GM19035 (cell line): ENCODE data around the gene SCIMP.
"Not testable (repeated sequence)": the region's sequence is repeated elsewhere in the genome, so short reads cannot be mapped to it uniquely, and the experiment has no call there.

Experiments
- ATAC-seq: cut with Tn5 transposase; IDR thresholded peaks from one replicate; pipeline ENCODE4 v1.9.1; 2021; ENCODE audit not compliant: unreplicated experiment

SCIMP gene

GRCh38 chr17:5234645-5235576 is at the start of gene SCIMP:
TSS of gene SCIMP (minus strand) at chr17:5234860. CDS start at chr17:5234755, 105 bp downstream.
- ATAC-seq: peak; percentile 48

- ATAC-seq: no peak
Observed at GRCh38 chr17:5283571-5284315, 49.1 kb upstream of the SCIMP start.

- no peak for ATAC-seq
Observed at GRCh38 chr17:5282642-5283217, 48.1 kb upstream of the SCIMP start.

GRCh38 chr17:5281814-5282641 is 47.4 kb upstream of the SCIMP start, which contains the start of gene RABEP1:
TSS of gene RABEP1 (plus strand) at chr17:5282284. CDS start at chr17:5282487, 203 bp downstream.
- ATAC-seq: peak; percentile 76

- no peak for ATAC-seq
Observed at GRCh38 chr17:5272322-5272721, 37.7 kb upstream of the SCIMP start.

- ATAC-seq: no peak
Observed at GRCh38 chr17:5269241-5269960, 34.7 kb upstream of the SCIMP start.

GRCh38 chr17:5264893-5265292 is 30.2 kb upstream of the SCIMP start:
- no peak for ATAC-seq

GRCh38 chr17:5263441-5263840 is 28.8 kb upstream of the SCIMP start:
- no peak for ATAC-seq

GRCh38 chr17:5262416-5262991 is 27.8 kb upstream of the SCIMP start:
- ATAC-seq: no peak

GRCh38 chr17:5260542-5260941 is 25.9 kb upstream of the SCIMP start:
- ATAC-seq: no peak

- ATAC-seq: no peak
Observed at GRCh38 chr17:5257124-5257523, 22.5 kb upstream of the SCIMP start.

GRCh38 chr17:5254903-5255521 is 20.4 kb upstream of the SCIMP start:
- no peak for ATAC-seq

GRCh38 chr17:5254414-5254813 is 19.8 kb upstream of the SCIMP start:
- ATAC-seq: no peak

- no peak for ATAC-seq
Observed at GRCh38 chr17:5249615-5250014, 15.0 kb upstream of the SCIMP start.

GRCh38 chr17:5248821-5249479 is 14.3 kb upstream of the SCIMP start:
- no peak for ATAC-seq

- no peak for ATAC-seq
Observed at GRCh38 chr17:5247621-5248020, 13.0 kb upstream of the SCIMP start.

GRCh38 chr17:5241861-5242671 is 7.4 kb upstream of the SCIMP start:
- ATAC-seq: peak; percentile 44

- ATAC-seq: not testable (repeated sequence)
Observed at GRCh38 chr17:5239769-5240168, 5.1 kb upstream of the SCIMP start.
